ENCODE results near the gene NOP9.

Gene NOP9

GRCh38 chr14:24284501-24285035 lies 15.1 kb upstream of the NOP9 start:
- DNase-seq = no peak

GRCh38 chr14:24285351-24285750 lies 14.3 kb upstream of the NOP9 start:
- no peak for DNase-seq

- no peak for DNase-seq
Measured at GRCh38 chr14:24286996-24287395, 12.7 kb upstream of the NOP9 start.

GRCh38 chr14:24289649-24290280 lies 9.9 kb upstream of the NOP9 start:
- no peak for DNase-seq

GRCh38 chr14:24290746-24291145 lies 8.9 kb upstream of the NOP9 start:
- no peak for DNase-seq

- no peak for DNase-seq
Measured at GRCh38 chr14:24291446-24292117, 8.1 kb upstream of the NOP9 start.

GRCh38 chr14:24292118-24292807 lies 7.4 kb upstream of the NOP9 start:
- no peak for DNase-seq

- DNase-seq = no peak
Measured at GRCh38 chr14:24293525-24293924, 6.1 kb upstream of the NOP9 start.

- peak; percentile 71 to 75 for DNase-seq
Measured at GRCh38 chr14:24296341-24297157, 3.1 kb upstream of the NOP9 start.

- DNase-seq = peak; percentile 43 to 47
Measured at GRCh38 chr14:24297190-24297964, 2.3 kb upstream of the NOP9 start.

GRCh38 chr14:24298892-24299254 lies 777 bp upstream of the NOP9 start:
- peak; percentile 9 to 31 for DNase-seq

GRCh38 chr14:24300326-24300980 lies 803 bp downstream of the NOP9 start:
- no peak for DNase-seq

- DNase-seq = no peak
Measured at GRCh38 chr14:24304019-24304387, 4.4 kb downstream of the NOP9 start.

GRCh38 chr14:24307156-24307574 lies 7.5 kb downstream of the NOP9 start:
- no peak for DNase-seq

- peak; percentile 54 to 67 for DNase-seq
Measured at GRCh38 chr14:24307575-24308341, 8.1 kb downstream of the NOP9 start, which contains the start of gene CIDEB. Gene CIDEB, minus strand, starts transcription at chr14:24307977. Its CDS starts 119 bp downstream, at chr14:24307858.

GRCh38 chr14:24308342-24309124 lies 8.9 kb downstream of the NOP9 start:
- DNase-seq = no peak

GRCh38 chr14:24309538-24310264 lies 10.1 kb downstream of the NOP9 start, which contains the start of gene LTB4R2:
Gene LTB4R2, plus strand, starts transcription at chr14:24310140. Its CDS starts 525 bp downstream, at chr14:24310665.
- DNase-seq = no peak

- DNase-seq = no peak
Measured at GRCh38 chr14:24310265-24310645, 10.6 kb downstream of the NOP9 start.

All from SHP77 (cell line).